Astrocyte of the spinal cord (primary cell): Measurements from ENCODE around the gene NEUROD4.

ENCODE experiments used
- DNase-seq: peaks from one replicate; pipeline ENCODE4 v3.0.0; 2011; ENCODE audit warnings: low read depth, low spot score
- H3K4me3 ChIP-seq: 2 replicates; pipeline ENCODE4 v1.5.1; 2011; ENCODE audit warnings: low read depth, mild to moderate bottlenecking, low read length, moderate library complexity
- CTCF ChIP-seq: IDR thresholded peaks from 2 replicates; pipeline ENCODE4 v1.5.1; 2012; ENCODE audit warnings: low read depth, mild to moderate bottlenecking, low read length, inconsistent platforms
- in situ Hi-C: cut with HindIII; loops from 2 replicates; pipeline ENCODE4 v1.10.0; 2017; ENCODE audit warnings: low sequenced_read_pairs

Gene NEUROD4

DNA sequence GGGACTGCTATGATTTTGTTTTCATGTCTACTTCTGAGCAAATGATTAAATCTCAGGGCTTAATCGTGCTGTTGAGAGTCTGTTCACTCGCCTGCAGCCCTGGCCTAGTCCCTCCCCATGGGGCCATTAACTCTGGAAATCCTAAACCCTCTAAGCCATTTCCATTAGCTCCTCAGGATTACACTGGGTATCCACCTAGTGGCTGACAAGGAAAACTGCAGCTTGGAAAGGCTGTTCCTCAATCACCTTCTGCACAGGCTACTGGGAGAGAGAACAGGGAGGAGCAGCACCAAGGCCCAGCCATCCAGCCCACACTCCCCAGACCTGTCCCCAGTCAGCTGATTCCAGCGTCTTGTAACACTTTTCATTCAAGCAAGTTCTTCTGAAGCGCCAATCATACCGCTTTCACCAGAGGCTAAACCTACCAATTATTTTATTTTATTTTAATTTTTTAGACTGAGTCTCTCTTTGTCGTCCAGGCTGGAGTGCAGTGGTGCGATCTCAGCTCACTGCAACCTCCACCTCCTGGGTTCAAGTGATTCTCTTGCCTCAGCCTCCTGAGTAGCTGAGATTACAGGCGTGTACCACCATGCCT lies 48.7 kb downstream of the NEUROD4 start:
- in situ Hi-C loops, result no loop called here
- peak; percentile 89 for TF ChIP-seq CTCF
- peak; percentile 49 for DNase-seq
- H3K4me3 ChIP-seq, result no peak overlapping the region

DNA sequence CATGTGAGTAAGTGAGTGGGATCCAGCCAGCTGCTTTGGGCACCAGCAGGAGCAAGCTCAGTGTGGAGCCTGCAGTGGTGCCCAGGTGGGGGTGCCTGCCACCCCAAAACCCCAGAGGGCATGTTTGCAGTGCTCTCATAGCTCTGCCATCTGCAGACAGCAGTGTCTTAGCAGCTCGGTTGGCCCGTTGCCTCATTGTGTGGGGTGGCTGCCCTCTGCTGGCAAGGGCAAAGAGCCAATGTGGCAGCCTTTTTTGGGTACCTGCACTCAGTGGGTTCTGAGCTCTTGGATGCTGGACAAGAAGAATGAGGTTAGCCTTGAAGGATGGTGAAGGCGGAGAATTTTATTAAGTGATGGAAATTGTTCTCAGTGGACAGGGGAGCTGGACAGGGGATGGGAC lies 52.3 kb downstream of the NEUROD4 start:
- H3K4me3 ChIP-seq, result no peak overlapping the region
- peak; percentile 35 for TF ChIP-seq CTCF
- in situ Hi-C loops, result no loop called here
- no peak for DNase-seq

DNA sequence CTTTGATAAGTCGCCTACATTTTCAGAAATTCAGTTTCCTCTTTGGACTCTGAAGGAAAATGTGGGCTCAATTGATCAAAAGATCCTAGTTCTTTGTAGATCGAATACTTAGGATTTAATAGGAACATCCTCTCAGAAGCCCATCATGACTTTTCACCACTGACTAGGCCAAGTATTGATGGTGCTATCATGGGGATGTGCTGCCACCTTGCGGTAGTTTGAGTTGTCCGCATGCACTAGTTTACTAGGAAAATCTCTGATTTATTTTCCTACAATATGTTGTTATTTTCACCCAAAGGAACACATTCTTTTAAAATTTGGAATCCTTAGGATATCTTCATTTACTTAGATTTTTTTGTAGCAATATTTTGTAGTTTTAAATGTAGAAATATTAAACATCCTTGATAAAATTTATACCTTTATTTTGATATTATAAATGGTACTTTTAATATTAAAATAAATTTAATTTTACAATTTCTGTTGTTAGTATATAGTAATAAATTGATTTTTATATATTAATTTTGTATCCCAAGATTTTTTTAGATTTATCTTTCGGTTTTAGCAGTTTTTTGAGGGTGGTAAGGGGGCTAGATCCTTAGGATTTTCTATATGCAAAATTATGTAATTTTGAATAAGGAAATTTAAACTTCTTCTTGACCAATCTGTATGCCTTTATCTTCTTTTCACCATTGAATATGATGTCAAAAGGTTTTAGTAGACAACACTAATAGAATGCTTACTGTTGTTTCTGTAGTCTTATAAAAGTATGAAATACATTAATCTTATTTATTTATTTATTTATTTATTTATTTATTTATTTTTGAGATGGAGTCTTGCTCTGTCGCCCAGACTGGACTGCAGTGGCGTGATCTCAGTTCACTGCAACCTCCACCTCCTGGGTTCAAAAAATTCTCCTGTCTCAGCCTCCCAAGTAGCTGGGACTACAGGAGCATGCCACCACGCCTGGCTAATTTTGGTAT lies 53.6 kb downstream of the NEUROD4 start:
- in situ Hi-C loops, result no loop called here
- no peak overlapping the region for H3K4me3 ChIP-seq
- peak; percentile 84 for TF ChIP-seq CTCF
- DNase-seq, result peak; percentile 63

DNA sequence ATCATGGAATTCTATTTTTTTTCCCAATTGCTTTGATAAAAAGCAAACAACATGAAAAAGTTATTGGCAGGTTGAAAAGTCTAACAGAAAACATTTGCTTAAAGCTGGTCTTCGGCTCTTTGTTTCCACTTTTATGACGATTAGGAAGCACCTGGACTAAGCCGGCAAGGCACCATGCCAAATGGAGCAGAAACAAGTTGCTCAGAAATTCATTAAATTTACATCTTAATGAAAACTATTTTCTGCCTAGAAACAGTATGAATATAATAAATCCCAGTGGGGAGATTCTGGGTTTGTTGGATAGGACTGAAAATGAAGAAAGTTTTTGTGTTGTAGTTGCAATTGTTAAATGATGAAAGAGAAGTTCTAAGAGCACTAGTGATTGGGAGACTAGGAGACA lies 55.0 kb downstream of the NEUROD4 start:
- in situ Hi-C loops, result no loop called here
- TF ChIP-seq CTCF, result no peak
- no peak overlapping the region for H3K4me3 ChIP-seq
- DNase-seq, result no peak
